PC-9 (cell line): ENCODE data around the gene TTC39A.

ENCODE experiments used
- CTCF ChIP-seq: fragments of 200-600 bp; sonication (generic); conservative IDR thresholded peaks from 2 replicates; pipeline ENCODE4 v1.6.1; 2017; ENCODE audit warnings: mixed run types, antibody characterized with exemption, mild to moderate bottlenecking, moderate library complexity
- EZH2 ChIP-seq: fragments of 200-600 bp; sonication (generic); IDR thresholded peaks from 2 replicates; pipeline ENCODE4 v1.8.0; 2017; ENCODE audit warnings: antibody characterized with exemption, low read depth

- TF ChIP-seq CTCF (no peak), EZH2 (no peak)
Observed at GRCh38 chr1:51237351-51238033, 92.9 kb downstream of the TTC39A start.
